ENCODE measurements around the gene UGT2B11.
"Not testable (repeated sequence)": the region's sequence is repeated elsewhere in the genome, so short reads cannot be mapped to it uniquely, and the experiment has no call there.

The UGT2B11 gene

GRCh38 chr4:69167300-69167699 lies 47.2 kb downstream of the UGT2B11 start:
- no peak for DNase-seq

DNA sequence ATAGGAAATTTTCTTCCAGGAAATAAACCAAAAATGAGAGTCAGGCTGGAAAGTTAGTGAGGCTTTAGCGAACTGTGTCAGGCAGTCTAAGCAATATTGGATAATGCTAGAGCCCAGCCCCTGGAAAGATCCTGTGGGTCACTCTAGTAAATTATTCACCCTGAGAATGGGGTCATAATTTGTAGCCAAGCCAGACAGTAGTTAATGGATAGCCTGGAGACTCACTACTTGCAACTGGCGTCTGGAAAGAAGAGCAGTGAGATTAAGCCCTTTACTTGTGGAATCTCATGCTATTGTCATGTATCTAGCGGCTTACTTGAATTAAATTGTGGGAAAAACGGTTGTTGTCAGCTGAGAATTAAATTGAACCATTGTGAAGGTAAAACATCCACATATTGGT lies 48.2 kb downstream of the UGT2B11 start:
- not testable (repeated sequence) for DNase-seq

- not testable (repeated sequence) for DNase-seq
Observed at GRCh38 chr4:69165707-69166106, 48.8 kb downstream of the UGT2B11 start.

DNA sequence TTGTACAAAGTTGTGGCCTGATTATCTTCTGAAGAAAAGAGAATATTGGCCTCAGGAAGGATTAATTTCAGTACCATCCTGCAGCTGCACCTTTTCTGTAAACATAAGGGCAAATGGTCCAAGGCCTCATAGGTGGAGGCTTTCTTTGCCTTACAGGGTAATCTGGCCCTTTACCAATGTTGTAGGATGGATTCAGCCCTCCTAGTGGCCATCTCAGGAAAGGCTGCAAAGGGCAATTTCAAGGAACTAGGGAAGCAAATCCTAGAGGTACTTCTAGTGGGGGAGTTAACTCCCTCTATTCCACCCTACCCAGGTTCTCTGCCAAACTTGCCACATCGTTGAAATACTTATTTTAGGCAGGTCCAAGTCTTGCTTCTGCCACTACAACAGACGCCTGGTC lies 57.6 kb downstream of the UGT2B11 start:
- DNase-seq: no peak

DNA sequence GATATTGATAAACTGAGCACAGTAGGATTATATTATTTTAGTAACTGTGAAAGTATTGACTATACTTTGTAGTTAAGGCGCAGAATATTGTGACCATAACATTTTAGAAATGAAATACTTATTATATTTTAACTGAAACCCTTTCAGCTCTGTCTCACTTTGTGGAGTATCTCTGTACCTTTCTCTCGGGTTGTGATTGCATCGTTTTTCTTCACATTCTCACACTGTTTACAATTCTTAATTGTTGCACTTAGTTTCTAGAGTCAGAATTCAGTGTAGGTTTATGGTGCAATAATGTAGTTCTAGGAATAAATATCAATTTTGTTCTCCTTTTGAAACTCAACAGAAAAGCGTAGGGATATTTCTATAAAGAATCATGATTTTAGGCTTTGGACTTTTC lies 60.5 kb downstream of the UGT2B11 start:
- no peak for DNase-seq

Data from NCI-H146 (cell line).